A549 (cell line): ENCODE data around the gene SBNO2. TPM values are rescaled to one million over a fixed set of nuclear protein-coding genes. Genes with fewer than 3 reads are reported as not detected.
A peak's percentile ranks its signal among the peaks of the same experiment; 100 is the strongest.

ENCODE experiments used
- ATAC-seq, 2 experiments: fragments of 200-7000 bp in 1 of 2; fragments of >200 bp in 1 of 2; cut with Nextera tagmentation in 1 of 2; cut with Tn5 transposase in 1 of 2; 3 replicates each; pipeline versions ENCODE4 v1.8.0 to v1.9.1; 2018 to 2020; ENCODE audit warnings: mild to moderate bottlenecking in 1 of 2, moderate library complexity in 1 of 2
- CTCF ChIA-PET: fragments of 300-600 bp; sonication (Branson Sonifier 250); formaldehyde crosslinking; extraction: SDS; loops from one replicate; lab custom pipeline; 2021; ENCODE audit warnings: antibody characterized with exemption, inconsistent platforms; lab: Yijun Ruan, JAX
- POLR2A ChIA-PET: fragments of 350-600 bp; formaldehyde crosslinking; extraction: SDS; loops from one replicate; lab custom pipeline; 2021; ENCODE audit warnings: antibody characterized with exemption, inconsistent platforms; lab: Yijun Ruan, JAX
- DNase-seq, 2 experiments: peaks; one replicate each; pipeline versions ENCODE4 v3.0.0 to v3.0.0-alpha.2; 2011 to 2016; ENCODE audit warnings: low read depth in 1 of 2, low spot score in 1 of 2
- FAIRE-seq: peaks from 2 replicates; lab custom pipeline; 2011; peaks lifted over from hg19 to GRCh38; lab: Jason Lieb, UNC
- H3K27ac ChIP-seq, 2 experiments: fragments of >200 bp; sonication (Bioruptor Twin); formaldehyde crosslinking; 3 replicates each; pipeline ENCODE4 v1.5.1; 2016 to 2017
- H3K4me1 ChIP-seq: fragments of >200 bp; sonication (Bioruptor Twin); formaldehyde crosslinking; 3 replicates; pipeline ENCODE4 v1.6.1; 2016
- H3K4me2 ChIP-seq: fragments of >200 bp; sonication (Bioruptor Twin); formaldehyde crosslinking; 3 replicates; pipeline ENCODE4 v1.6.1; 2016
- H3K4me3 ChIP-seq: fragments of >200 bp; sonication (Bioruptor Twin); formaldehyde crosslinking; 3 replicates; pipeline ENCODE4 v1.5.1; 2016
- H3K9me3 ChIP-seq: fragments of >200 bp; sonication (Bioruptor Twin); formaldehyde crosslinking; 3 replicates; pipeline ENCODE4 v1.6.1; 2016
- BHLHE40 ChIP-seq: IDR thresholded peaks from 2 replicates; pipeline ENCODE4 v1.6.1; 2012; ENCODE audit warnings: low read depth, low read length, inconsistent platforms
- CBX2 ChIP-seq: fragments of 200-600 bp; sonication (generic); IDR thresholded peaks from 2 replicates; pipeline ENCODE4 v1.6.1; 2016; ENCODE audit warnings: low read depth, mild to moderate bottlenecking, borderline replicate concordance
- CBX8 ChIP-seq: fragments of 200-600 bp; sonication (generic); IDR thresholded peaks from 2 replicates; pipeline ENCODE4 v1.6.1; 2016
- EHF ChIP-seq: fragments of 250-450 bp; sonication (Bioruptor Pico); IDR thresholded peaks from 2 replicates; pipeline ENCODE4 v1.5.0; 2020; ENCODE audit warnings: mild to moderate bottlenecking
- FOXS1 ChIP-seq: fragments of 250-450 bp; sonication (Bioruptor Pico); IDR thresholded peaks from 2 replicates; pipeline ENCODE4 v1.5.0; 2020; ENCODE audit warnings: mild to moderate bottlenecking, moderate library complexity
- HOXB13 ChIP-seq: fragments of 250-450 bp; sonication (Bioruptor Pico); IDR thresholded peaks from 2 replicates; pipeline ENCODE4 v1.5.0; 2020; ENCODE audit warnings: low read depth, mild to moderate bottlenecking, moderate library complexity
- HOXB5 ChIP-seq: fragments of 250-450 bp; sonication (Bioruptor Pico); IDR thresholded peaks from 2 replicates; pipeline ENCODE4 v1.5.0; 2020; ENCODE audit warnings: mild to moderate bottlenecking, moderate library complexity
- MAFK ChIP-seq: fragments of 450-650 bp; IDR thresholded peaks from 2 replicates; pipeline ENCODE4 v1.6.1; 2014; ENCODE audit not compliant: partially characterized antibody
- NPAS2 ChIP-seq: fragments of 250-450 bp; sonication (Bioruptor Pico); IDR thresholded peaks from 2 replicates; pipeline ENCODE4 v1.8.0; 2022; ENCODE audit warnings: mild to moderate bottlenecking, moderate library complexity, borderline replicate concordance
- PHF8 ChIP-seq: fragments of 200-600 bp; sonication (generic); IDR thresholded peaks from 2 replicates; pipeline ENCODE4 v1.6.1; 2016; ENCODE audit warnings: low read depth, mild to moderate bottlenecking, antibody characterized with exemption, moderate library complexity, borderline replicate concordance
- RARB ChIP-seq: fragments of 250-450 bp; sonication (Bioruptor Pico); IDR thresholded peaks from 2 replicates; pipeline ENCODE4 v1.8.0; 2021; ENCODE audit warnings: mild to moderate bottlenecking, moderate library complexity
- RFX5 ChIP-seq: fragments of 450-650 bp; IDR thresholded peaks from 2 replicates; pipeline ENCODE4 v1.7.1; 2014; ENCODE audit warnings: antibody characterized with exemption, mild to moderate bottlenecking, moderate library complexity
- SMC3 ChIP-seq: fragments of >200 bp; sonication (Bioruptor Twin); formaldehyde crosslinking; IDR thresholded peaks from 3 replicates; pipeline ENCODE4 v1.6.1; 2018; ENCODE audit warnings: inconsistent platforms
- SREBF2 ChIP-seq: fragments of 450-650 bp; IDR thresholded peaks from 2 replicates; pipeline ENCODE4 v1.6.1; 2014; ENCODE audit warnings: mild to moderate bottlenecking, moderate library complexity
- ZC3H11A ChIP-seq: fragments of 450-650 bp; IDR thresholded peaks from 2 replicates; pipeline ENCODE4 v1.6.1; 2014; ENCODE audit warnings: antibody characterized with exemption, mild to moderate bottlenecking
- ZFP36 ChIP-seq: fragments of 450-650 bp; IDR thresholded peaks from 2 replicates; pipeline ENCODE4 v1.6.1; 2014; ENCODE audit warnings: borderline replicate concordance; ENCODE audit not compliant: partially characterized antibody
- ZNF302 ChIP-seq: fragments of 250-450 bp; sonication (Bioruptor Pico); IDR thresholded peaks from 2 replicates; pipeline ENCODE4 v1.9.0; 2021; ENCODE audit warnings: inconsistent platforms, mild to moderate bottlenecking, moderate library complexity
- WGBS: methylation state at CpG from one replicate; pipeline ENCODE4 v1.1.6; 2017; ENCODE audit errors: missing lambda C conversion rate; 5-methylcytosine and 5-hydroxymethylcytosine counted together
- polyA plus RNA-seq, 4 experiments: library from polyadenylated mRNA; depleted of rRNA in 3 of 4; stranded (reverse); fragments of >200 nt; fragmentation: RNase III in 1 of 4; extraction: RNeasy Plus Mini Kit Qiagen cat#74134 plus additional on column Dnase treatment in 1 of 4; gene quantifications; 2 replicates in 3 of 4; 3 replicates in 1 of 4; pipeline ENCODE4 v1.2.3, GENCODE V29; 2011 to 2017
- TF ChIP-seq, protein P1 (sequence below): fragments of 150-350 bp; IDR thresholded peaks from 2 replicates; pipeline ENCODE4 v1.6.1; 2014; ENCODE audit warnings: low read depth, mild to moderate bottlenecking, low read length
- TF ChIP-seq, protein P2 (sequence below): fragments of 250-450 bp; sonication (Bioruptor Pico); IDR thresholded peaks from 2 replicates; pipeline ENCODE4 v1.5.0; 2020; ENCODE audit warnings: low read depth, mild to moderate bottlenecking, moderate library complexity
- TF ChIP-seq, protein P3 (sequence below): fragments of 200-600 bp; sonication (generic); IDR thresholded peaks from 2 replicates; pipeline ENCODE4 v1.6.1; 2016; ENCODE audit warnings: antibody characterized with exemption, mild to moderate bottlenecking, moderate library complexity
- TF ChIP-seq, protein P4 (sequence below): fragments of 450-650 bp; IDR thresholded peaks from 2 replicates; pipeline ENCODE4 v1.6.1; 2014; ENCODE audit warnings: antibody characterized with exemption
- TF ChIP-seq, protein P5 (sequence below): IDR thresholded peaks from 2 replicates; pipeline ENCODE4 v1.6.1; 2012; ENCODE audit warnings: low read depth, borderline replicate concordance
- TF ChIP-seq, protein P6 (sequence below): IDR thresholded peaks from 2 replicates; pipeline ENCODE4 v1.6.1; 2012

Gene SBNO2
- polyA plus RNA-seq, 2 of the 4 experiments (the other 2 are of a cell fraction), result 6.8 to 27.0 TPM

DNA sequence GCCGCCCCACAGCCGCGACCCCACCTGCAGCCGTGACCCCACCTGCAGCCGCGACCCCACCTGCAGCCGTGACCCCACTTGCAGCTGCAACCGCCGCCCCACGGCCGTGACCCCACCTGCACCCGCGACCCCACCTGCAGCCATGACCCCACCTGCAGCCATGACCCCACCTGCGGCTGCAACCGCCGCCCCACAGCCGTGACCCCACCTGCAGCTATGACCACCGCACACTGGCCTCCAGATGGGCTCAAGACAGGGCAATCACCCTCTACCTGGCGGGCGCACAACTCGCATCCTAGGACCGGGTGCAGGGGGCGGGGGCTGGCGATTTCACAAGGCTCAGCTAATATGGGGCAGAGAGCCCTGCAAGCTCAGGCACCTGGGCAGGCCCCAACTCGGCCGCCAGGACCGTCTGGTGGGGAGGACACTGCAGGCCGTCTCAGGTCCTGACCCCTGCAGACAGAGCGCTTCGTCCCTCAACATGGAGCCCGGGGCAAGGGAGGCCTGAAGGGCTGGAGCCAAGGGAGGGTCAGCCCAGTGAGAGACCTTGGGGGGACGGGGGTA is 15.1 kb downstream of the SBNO2 start:
- no peak overlapping the region for H3K4me3 ChIP-seq
- 100% methylated on average over 1 of the region's 32 CpGs for WGBS
- TF ChIP-seq, protein P1, sequence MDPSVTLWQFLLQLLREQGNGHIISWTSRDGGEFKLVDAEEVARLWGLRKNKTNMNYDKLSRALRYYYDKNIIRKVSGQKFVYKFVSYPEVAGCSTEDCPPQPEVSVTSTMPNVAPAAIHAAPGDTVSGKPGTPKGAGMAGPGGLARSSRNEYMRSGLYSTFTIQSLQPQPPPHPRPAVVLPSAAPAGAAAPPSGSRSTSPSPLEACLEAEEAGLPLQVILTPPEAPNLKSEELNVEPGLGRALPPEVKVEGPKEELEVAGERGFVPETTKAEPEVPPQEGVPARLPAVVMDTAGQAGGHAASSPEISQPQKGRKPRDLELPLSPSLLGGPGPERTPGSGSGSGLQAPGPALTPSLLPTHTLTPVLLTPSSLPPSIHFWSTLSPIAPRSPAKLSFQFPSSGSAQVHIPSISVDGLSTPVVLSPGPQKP, result no peak
- TF ChIP-seq ZFP36, result no peak
- TF ChIP-seq HOXB5 (CRISPR knock-in tag), result no peak
- TF ChIP-seq, protein P2, sequence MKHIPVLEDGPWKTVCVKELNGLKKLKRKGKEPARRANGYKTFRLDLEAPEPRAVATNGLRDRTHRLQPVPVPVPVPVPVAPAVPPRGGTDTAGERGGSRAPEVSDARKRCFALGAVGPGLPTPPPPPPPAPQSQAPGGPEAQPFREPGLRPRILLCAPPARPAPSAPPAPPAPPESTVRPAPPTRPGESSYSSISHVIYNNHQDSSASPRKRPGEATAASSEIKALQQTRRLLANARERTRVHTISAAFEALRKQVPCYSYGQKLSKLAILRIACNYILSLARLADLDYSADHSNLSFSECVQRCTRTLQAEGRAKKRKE (CRISPR knock-in tag), result no peak
- TF ChIP-seq BHLHE40, result no peak
- peak overlapping the region in 1 of 2 experiments; percentile 95; a peak in 1 of 6 replicates for H3K27ac ChIP-seq
- CTCF ChIA-PET, result interaction anchor here (0.9 to 1.2 kb wide), 3 partner anchors 11 to 46 kb away, joined by 3 to 6 read pairs (median 4); no protein-coding TSS in a partner anchor
- POLR2A ChIA-PET, result no interaction called here
- no peak overlapping the region for H3K4me2 ChIP-seq
- no peak for FAIRE-seq
- no peak for ATAC-seq
- H3K4me1 ChIP-seq, result peaks cover 54% of the 10 kb centered on the region
- no peaks in the 10 kb centered on the region for H3K9me3 ChIP-seq
- DNase-seq, result no peak

DNA sequence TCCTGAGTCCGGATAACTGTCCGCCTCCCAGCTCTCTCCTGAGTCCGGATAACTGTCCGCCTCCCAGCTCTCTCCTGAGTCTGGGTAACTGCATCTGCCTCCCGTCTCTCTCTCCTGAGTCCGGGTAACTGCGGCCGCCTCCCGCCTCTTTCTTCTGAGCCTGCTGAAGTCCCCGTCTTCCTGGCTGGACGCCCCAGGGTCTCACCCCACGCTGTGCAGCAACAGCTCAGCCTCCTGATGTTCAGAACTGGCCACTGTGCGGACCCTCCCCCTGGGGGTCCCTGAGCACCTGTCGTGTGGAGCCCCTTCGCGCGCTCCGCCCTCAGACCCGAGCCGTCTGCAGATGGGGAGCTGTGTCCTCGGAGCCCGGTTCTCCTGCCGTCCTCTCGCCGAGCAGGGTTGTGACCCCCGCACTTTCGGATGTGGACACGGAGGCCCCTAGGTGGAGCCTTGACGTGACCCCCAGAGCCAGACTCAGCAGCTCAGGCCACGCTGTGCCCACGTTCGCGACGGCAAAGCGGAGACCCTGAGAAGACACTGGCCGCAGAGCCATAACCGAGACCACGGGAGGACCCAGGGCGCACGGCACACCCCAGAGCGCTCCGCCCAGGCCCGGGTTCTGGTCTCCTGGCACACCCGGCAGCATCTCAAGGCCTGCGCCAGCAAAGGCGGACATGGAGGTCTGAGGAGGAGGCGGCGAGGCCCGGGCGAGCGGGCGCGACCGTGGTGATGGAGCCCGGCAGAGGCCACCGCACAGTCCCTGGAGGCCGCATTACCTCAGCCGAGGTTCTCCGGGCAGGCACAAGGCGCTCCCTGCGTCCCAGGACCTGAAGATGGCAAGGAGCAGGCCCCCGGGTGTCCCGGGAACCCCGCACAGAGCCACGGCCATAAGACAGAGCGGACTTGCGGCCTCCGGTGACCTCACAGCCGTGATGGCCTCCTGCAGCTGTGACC is 15.9 kb downstream of the SBNO2 start:
- Histone ChIP-seq H3K4me2 (no peak overlapping the region), H3K4me1 (peaks cover 57% of the 10 kb centered on the region), H3K4me3 (no peak overlapping the region), H3K9me3 (no peaks in the 10 kb centered on the region), H3K27ac (peak overlapping the region in 1 of 2 experiments; percentile 98; a peak in 2 of 6 replicates)
- ChIA-PET CTCF (interaction anchor here (0.9 to 1.2 kb wide), 4 partner anchors 11 to 234 kb away, joined by 3 to 6 read pairs (median 4); no protein-coding TSS in a partner anchor), POLR2A (no interaction called here)
- ATAC-seq, result no peak
- TF ChIP-seq RARB (CRISPR knock-in tag) (no peak), SREBF2 (no peak), MAFK (no peak), HOXB13 (CRISPR knock-in tag) (no peak), ZNF302 (CRISPR knock-in tag) (no peak), NPAS2 (CRISPR knock-in tag) (no peak), FOXS1 (CRISPR knock-in tag) (no peak), CBX2 (no peak), CBX8 (no peak), PHF8 (no peak), SMC3 (no peak), BHLHE40 (no peak), EHF (CRISPR knock-in tag) (no peak), RFX5 (no peak), ZC3H11A (no peak)
- TF ChIP-seq, protein P3, sequence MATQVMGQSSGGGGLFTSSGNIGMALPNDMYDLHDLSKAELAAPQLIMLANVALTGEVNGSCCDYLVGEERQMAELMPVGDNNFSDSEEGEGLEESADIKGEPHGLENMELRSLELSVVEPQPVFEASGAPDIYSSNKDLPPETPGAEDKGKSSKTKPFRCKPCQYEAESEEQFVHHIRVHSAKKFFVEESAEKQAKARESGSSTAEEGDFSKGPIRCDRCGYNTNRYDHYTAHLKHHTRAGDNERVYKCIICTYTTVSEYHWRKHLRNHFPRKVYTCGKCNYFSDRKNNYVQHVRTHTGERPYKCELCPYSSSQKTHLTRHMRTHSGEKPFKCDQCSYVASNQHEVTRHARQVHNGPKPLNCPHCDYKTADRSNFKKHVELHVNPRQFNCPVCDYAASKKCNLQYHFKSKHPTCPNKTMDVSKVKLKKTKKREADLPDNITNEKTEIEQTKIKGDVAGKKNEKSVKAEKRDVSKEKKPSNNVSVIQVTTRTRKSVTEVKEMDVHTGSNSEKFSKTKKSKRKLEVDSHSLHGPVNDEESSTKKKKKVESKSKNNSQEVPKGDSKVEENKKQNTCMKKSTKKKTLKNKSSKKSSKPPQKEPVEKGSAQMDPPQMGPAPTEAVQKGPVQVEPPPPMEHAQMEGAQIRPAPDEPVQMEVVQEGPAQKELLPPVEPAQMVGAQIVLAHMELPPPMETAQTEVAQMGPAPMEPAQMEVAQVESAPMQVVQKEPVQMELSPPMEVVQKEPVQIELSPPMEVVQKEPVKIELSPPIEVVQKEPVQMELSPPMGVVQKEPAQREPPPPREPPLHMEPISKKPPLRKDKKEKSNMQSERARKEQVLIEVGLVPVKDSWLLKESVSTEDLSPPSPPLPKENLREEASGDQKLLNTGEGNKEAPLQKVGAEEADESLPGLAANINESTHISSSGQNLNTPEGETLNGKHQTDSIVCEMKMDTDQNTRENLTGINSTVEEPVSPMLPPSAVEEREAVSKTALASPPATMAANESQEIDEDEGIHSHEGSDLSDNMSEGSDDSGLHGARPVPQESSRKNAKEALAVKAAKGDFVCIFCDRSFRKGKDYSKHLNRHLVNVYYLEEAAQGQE, result no peak
- TF ChIP-seq, protein P4, sequence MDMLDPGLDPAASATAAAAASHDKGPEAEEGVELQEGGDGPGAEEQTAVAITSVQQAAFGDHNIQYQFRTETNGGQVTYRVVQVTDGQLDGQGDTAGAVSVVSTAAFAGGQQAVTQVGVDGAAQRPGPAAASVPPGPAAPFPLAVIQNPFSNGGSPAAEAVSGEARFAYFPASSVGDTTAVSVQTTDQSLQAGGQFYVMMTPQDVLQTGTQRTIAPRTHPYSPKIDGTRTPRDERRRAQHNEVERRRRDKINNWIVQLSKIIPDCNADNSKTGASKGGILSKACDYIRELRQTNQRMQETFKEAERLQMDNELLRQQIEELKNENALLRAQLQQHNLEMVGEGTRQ, result no peak
- TF ChIP-seq, protein P5, sequence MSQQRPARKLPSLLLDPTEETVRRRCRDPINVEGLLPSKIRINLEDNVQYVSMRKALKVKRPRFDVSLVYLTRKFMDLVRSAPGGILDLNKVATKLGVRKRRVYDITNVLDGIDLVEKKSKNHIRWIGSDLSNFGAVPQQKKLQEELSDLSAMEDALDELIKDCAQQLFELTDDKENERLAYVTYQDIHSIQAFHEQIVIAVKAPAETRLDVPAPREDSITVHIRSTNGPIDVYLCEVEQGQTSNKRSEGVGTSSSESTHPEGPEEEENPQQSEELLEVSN, result no peak
- TF ChIP-seq, protein P6, sequence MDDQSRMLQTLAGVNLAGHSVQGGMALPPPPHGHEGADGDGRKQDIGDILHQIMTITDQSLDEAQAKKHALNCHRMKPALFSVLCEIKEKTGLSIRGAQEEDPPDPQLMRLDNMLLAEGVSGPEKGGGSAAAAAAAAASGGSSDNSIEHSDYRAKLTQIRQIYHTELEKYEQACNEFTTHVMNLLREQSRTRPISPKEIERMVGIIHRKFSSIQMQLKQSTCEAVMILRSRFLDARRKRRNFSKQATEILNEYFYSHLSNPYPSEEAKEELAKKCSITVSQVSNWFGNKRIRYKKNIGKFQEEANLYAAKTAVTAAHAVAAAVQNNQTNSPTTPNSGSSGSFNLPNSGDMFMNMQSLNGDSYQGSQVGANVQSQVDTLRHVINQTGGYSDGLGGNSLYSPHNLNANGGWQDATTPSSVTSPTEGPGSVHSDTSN, result no peak
- 93% methylated on average over 45 of the region's 69 CpGs for WGBS
- no peak for DNase-seq
- no peak for FAIRE-seq
